Thyroid gland (tissue), 4 donors: Measurements from ENCODE around the gene MAGI2.

Experiments
- POLR2A ChIP-seq, 2 donors: fragments of 450-650 bp; IDR thresholded peaks; one replicate each; pipeline ENCODE4 v1.6.1; 2017; ENCODE audit warnings: antibody characterized with exemption in 2 of 2, mild to moderate bottlenecking in 2 of 2, moderate library complexity in 1 of 2
- TF ChIP-seq, protein P1 (sequence below), 6 experiments: fragments of 200-600 bp in 3 of 6; fragments of 450-650 bp in 3 of 6; sonication (generic) in 3 of 6; IDR thresholded peaks; one replicate each; pipeline ENCODE4 v1.5.1; 2016 to 2019; ENCODE audit warnings: antibody characterized with exemption in 6 of 6, mild to moderate bottlenecking in 2 of 6, inconsistent platforms in 1 of 6, moderate library complexity in 1 of 6

DNA sequence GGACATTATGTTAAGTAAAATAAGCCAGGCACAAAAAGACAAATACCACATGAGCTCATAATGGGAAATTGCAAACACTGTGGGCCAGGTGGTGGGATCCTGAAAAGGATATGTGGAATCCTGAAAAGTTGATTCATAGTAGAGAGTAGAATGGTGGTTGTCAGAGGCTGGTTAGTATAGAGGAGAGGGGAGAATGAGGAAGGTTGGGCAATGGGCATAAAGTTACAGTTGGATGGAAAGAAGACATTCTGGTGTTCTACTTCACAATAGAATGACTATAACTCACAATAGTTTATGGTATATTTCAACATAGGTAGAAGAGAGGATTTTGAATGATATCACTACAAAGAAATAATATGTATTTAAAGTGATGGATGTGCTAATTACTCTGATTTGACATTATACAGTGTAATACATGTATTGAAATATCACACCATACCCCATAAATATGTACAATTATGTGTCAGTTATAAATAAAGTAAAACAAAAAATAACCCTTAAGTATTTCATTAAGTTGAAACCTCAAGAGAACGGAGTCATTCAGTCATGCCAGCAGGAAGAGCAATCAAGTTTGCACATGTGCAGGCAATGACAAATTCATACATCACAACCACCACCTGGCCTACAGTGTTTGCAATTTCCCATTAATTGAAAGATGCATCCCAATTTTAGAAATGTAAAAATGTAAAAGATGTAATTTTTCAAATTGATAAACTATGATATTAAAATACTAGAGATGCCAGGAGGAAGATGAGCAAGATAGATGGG lies 156.7 kb downstream of the MAGI2 start:
- TF ChIP-seq, protein P1, sequence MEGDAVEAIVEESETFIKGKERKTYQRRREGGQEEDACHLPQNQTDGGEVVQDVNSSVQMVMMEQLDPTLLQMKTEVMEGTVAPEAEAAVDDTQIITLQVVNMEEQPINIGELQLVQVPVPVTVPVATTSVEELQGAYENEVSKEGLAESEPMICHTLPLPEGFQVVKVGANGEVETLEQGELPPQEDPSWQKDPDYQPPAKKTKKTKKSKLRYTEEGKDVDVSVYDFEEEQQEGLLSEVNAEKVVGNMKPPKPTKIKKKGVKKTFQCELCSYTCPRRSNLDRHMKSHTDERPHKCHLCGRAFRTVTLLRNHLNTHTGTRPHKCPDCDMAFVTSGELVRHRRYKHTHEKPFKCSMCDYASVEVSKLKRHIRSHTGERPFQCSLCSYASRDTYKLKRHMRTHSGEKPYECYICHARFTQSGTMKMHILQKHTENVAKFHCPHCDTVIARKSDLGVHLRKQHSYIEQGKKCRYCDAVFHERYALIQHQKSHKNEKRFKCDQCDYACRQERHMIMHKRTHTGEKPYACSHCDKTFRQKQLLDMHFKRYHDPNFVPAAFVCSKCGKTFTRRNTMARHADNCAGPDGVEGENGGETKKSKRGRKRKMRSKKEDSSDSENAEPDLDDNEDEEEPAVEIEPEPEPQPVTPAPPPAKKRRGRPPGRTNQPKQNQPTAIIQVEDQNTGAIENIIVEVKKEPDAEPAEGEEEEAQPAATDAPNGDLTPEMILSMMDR (IDR thresholded peaks at IDR 0.05), result no peak
- TF ChIP-seq POLR2A (IDR thresholded peaks at IDR 0.05), result no peak
